Suprapubic skin (tissue), 2 donors: ENCODE results near the gene SLC30A7.

Source experiments
- EP300 ChIP-seq: sonication (generic); formaldehyde crosslinking; IDR thresholded peaks from one replicate; pipeline ENCODE4 v1.6.1; 2017; ENCODE audit warnings: antibody characterized with exemption
- POLR2A ChIP-seq, 2 donors: fragments of 450-650 bp; IDR thresholded peaks; one replicate each; pipeline ENCODE4 v1.6.1; 2017; ENCODE audit warnings: antibody characterized with exemption in 2 of 2, mild to moderate bottlenecking in 2 of 2, moderate library complexity in 2 of 2

GRCh38 chr1:100979631-100980030 is 83.7 kb downstream of the SLC30A7 start:
- TF ChIP-seq EP300 (no peak), POLR2A (IDR thresholded peaks at IDR 0.05) (no peak)
